Suppressor macrophage treated with lipopolysaccharide for 4 hours (primary cell): ENCODE data around the gene FGF4.

Experiments
- DNase-seq: peaks from one replicate; pipeline ENCODE4 v3.0.0-alpha.2; 2020

Gene FGF4

GRCh38 chr11:69721106-69721505 is 54.0 kb downstream of the FGF4 start:
- DNase-seq, result no peak
